ENCODE data around the gene MRC2.

GRCh38 chr17:62684179-62684578, 56.7 kb downstream of the MRC2 start:
- TF ChIP-seq, protein P1, sequence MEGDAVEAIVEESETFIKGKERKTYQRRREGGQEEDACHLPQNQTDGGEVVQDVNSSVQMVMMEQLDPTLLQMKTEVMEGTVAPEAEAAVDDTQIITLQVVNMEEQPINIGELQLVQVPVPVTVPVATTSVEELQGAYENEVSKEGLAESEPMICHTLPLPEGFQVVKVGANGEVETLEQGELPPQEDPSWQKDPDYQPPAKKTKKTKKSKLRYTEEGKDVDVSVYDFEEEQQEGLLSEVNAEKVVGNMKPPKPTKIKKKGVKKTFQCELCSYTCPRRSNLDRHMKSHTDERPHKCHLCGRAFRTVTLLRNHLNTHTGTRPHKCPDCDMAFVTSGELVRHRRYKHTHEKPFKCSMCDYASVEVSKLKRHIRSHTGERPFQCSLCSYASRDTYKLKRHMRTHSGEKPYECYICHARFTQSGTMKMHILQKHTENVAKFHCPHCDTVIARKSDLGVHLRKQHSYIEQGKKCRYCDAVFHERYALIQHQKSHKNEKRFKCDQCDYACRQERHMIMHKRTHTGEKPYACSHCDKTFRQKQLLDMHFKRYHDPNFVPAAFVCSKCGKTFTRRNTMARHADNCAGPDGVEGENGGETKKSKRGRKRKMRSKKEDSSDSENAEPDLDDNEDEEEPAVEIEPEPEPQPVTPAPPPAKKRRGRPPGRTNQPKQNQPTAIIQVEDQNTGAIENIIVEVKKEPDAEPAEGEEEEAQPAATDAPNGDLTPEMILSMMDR (IDR thresholded peaks at IDR 0.05), result no peak
- TF ChIP-seq POLR2A (IDR thresholded peaks at IDR 0.05) (no peak), POLR2AphosphoS5 (IDR thresholded peaks at IDR 0.05) (no peak), EP300 (IDR thresholded peaks at IDR 0.05; ENCODE audit: low read depth) (no peak)
